ENCODE data around the gene THBS1. TPM values are rescaled to one million over a fixed set of nuclear protein-coding genes. Genes with fewer than 3 reads are reported as not detected.

The THBS1 gene
- total and polyA plus RNA-seq, 3 donors from 2014 or later = 12.6 to 20.7 (median 13.9) TPM

GRCh38 chr15:39548561-39548960 is 32.3 kb upstream of the THBS1 start:
- TF ChIP-seq, protein P1, sequence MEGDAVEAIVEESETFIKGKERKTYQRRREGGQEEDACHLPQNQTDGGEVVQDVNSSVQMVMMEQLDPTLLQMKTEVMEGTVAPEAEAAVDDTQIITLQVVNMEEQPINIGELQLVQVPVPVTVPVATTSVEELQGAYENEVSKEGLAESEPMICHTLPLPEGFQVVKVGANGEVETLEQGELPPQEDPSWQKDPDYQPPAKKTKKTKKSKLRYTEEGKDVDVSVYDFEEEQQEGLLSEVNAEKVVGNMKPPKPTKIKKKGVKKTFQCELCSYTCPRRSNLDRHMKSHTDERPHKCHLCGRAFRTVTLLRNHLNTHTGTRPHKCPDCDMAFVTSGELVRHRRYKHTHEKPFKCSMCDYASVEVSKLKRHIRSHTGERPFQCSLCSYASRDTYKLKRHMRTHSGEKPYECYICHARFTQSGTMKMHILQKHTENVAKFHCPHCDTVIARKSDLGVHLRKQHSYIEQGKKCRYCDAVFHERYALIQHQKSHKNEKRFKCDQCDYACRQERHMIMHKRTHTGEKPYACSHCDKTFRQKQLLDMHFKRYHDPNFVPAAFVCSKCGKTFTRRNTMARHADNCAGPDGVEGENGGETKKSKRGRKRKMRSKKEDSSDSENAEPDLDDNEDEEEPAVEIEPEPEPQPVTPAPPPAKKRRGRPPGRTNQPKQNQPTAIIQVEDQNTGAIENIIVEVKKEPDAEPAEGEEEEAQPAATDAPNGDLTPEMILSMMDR (IDR thresholded peaks at IDR 0.05) = no peak
- no peak for TF ChIP-seq POLR2A (IDR thresholded peaks at IDR 0.05)
- Histone ChIP-seq H3K4me3 (no peak overlapping the region), H3K27me3 (no peaks in the 10 kb centered on the region), H3K4me1 (no peaks in the 10 kb centered on the region), H3K27ac (no peak overlapping the region), H3K9me3 (no peaks in the 10 kb centered on the region), H3K36me3 (ENCODE audit: low read depth, missing control alignments) (no peaks in the 10 kb centered on the region)
- no peak for DNase-seq
- WGBS, 2 donors = 94 to 98% methylated on average over 4 of the region's 4 CpGs
- intact Hi-C loops (cut with DNase I; ENCODE audit: low total_unique reads) = no loop called here

DNA sequence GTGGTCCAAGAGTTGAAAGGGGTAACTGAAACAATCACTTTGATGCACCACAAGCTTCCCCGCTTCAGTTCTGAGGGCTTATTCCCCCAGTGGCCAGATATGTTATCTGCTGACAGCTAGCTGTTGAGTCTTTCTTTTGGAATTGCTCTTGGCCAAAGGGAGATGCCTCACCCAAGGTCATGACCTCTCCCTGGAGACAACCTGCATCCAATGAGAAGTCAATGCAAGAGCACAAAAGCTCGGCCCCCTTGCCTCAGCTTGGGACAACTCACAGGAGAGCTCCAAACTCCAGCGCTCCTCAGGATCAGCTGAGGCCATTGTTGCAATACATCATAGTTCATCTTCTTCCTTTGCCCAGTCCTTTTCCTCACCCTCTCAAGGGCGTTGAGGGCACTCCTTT is 31.0 kb upstream of the THBS1 start:
- Histone ChIP-seq H3K36me3 (ENCODE audit: low read depth, missing control alignments) (no peaks in the 10 kb centered on the region), H3K27ac (no peak overlapping the region), H3K4me1 (no peaks in the 10 kb centered on the region), H3K4me3 (no peak overlapping the region), H3K9me3 (no peaks in the 10 kb centered on the region), H3K27me3 (no peaks in the 10 kb centered on the region)
- no peak for DNase-seq
- TF ChIP-seq, protein P1 (IDR thresholded peaks at IDR 0.05) = no peak
- no peak for TF ChIP-seq POLR2A (IDR thresholded peaks at IDR 0.05)
- intact Hi-C loops (cut with DNase I; ENCODE audit: low total_unique reads) = no loop called here
- 84 to 86% methylated on average over 4 of the region's 4 CpGs for WGBS, 2 donors

DNA sequence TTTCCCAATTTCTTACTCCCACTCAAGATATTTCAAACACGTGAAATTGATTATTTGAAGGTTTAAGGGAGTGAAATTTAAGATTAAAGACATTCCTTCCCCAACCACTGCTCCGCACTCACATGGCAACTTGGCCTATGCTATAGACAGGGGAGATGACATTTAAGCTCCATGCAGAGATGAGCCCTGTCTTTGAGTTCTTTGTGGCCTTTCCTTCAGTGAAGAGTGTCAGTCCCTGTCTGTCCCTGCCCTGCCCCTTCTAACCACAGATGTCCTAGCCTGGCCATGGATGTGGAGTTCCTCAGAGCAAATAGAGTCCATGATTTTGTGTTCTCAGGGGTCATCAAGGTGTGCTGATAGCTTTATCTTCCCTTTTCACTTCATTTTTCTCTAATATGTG is 29.4 kb upstream of the THBS1 start:
- intact Hi-C loops (cut with DNase I; ENCODE audit: low total_unique reads) = no loop called here
- TF ChIP-seq POLR2A (IDR thresholded peaks at IDR 0.05) = no peak
- TF ChIP-seq, protein P1 (IDR thresholded peaks at IDR 0.05) = no peak
- Histone ChIP-seq H3K4me1 (no peaks in the 10 kb centered on the region), H3K36me3 (ENCODE audit: low read depth, missing control alignments) (no peaks in the 10 kb centered on the region), H3K27ac (no peak overlapping the region), H3K4me3 (no peak overlapping the region), H3K27me3 (no peaks in the 10 kb centered on the region), H3K9me3 (no peaks in the 10 kb centered on the region)
- 90 to 92% methylated on average over 2 of the region's 2 CpGs for WGBS, 2 donors
- no peak for DNase-seq

GRCh38 chr15:39552556-39552955 is 28.3 kb upstream of the THBS1 start:
- DNase-seq = no peak
- intact Hi-C loops (cut with DNase I; ENCODE audit: low total_unique reads) = no loop called here
- Histone ChIP-seq H3K36me3 (ENCODE audit: low read depth, missing control alignments) (no peaks in the 10 kb centered on the region), H3K4me1 (no peaks in the 10 kb centered on the region), H3K27ac (no peak overlapping the region), H3K9me3 (no peaks in the 10 kb centered on the region), H3K27me3 (no peaks in the 10 kb centered on the region), H3K4me3 (no peak overlapping the region)
- no peak for TF ChIP-seq POLR2A (IDR thresholded peaks at IDR 0.05)
- TF ChIP-seq, protein P1 (IDR thresholded peaks at IDR 0.05) = no peak
- WGBS, 2 donors = 73 to 75% methylated on average over 2 of the region's 2 CpGs

DNA sequence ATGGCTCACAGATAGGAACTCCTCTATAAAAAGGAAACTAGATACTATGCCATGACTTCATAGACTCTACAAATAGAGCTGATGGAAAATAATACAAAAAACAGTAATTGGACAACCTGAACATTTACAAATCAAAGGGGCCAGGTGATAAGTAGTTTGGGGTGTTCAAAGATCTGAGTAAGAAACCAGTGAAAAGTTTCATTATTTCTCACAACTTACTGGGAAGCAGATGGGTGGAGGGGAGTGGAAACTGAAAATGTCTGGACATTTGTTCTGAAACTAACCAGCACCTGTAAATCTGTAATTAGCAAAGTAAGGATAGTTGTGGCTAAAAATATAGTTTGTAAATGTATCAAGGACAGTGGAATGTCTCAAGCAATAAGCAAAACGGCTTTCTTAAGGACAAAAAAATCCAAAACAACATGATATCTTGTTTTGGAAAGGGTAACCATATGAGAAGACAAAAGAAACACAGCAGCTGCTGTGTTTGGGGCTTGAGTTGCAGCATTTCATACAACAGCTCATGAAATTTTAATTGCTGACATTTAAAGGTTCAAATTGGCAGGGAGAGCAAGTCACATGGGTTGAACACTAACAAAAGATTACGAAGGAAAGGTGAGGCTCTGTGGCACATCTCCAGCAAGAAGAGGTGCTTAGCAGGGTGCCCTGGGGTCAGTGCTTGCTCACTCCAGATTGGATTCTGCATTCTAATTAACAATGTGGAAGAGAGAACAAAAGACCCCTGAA is 26.8 kb upstream of the THBS1 start:
- DNase-seq = no peak
- Histone ChIP-seq H3K27ac (no peak overlapping the region), H3K4me3 (no peak overlapping the region), H3K27me3 (no peaks in the 10 kb centered on the region), H3K4me1 (no peaks in the 10 kb centered on the region), H3K9me3 (no peaks in the 10 kb centered on the region), H3K36me3 (ENCODE audit: low read depth, missing control alignments) (no peaks in the 10 kb centered on the region)
- WGBS, 2 donors = 46 to 53% methylated on average over 2 of the region's 2 CpGs
- TF ChIP-seq, protein P1 (IDR thresholded peaks at IDR 0.05) = no peak
- no peak for TF ChIP-seq POLR2A (IDR thresholded peaks at IDR 0.05)
- intact Hi-C loops (cut with DNase I; ENCODE audit: low total_unique reads) = no loop called here
